Activated CD4-positive, alpha-beta T cell treated with anti-CD3 and anti-CD28 coated beads for 4 hours (primary cell): Measurements from ENCODE around the gene SFN.
A peak's percentile ranks its signal among the peaks of the same experiment; 100 is the strongest.
"Not testable (repeated sequence)": the region's sequence is repeated elsewhere in the genome, so short reads cannot be mapped to it uniquely, and the experiment has no call there.

Source experiments
- DNase-seq, 2 donors: peaks; one replicate each; pipeline ENCODE4 v3.0.0-alpha.2; 2020

The SFN gene

DNA sequence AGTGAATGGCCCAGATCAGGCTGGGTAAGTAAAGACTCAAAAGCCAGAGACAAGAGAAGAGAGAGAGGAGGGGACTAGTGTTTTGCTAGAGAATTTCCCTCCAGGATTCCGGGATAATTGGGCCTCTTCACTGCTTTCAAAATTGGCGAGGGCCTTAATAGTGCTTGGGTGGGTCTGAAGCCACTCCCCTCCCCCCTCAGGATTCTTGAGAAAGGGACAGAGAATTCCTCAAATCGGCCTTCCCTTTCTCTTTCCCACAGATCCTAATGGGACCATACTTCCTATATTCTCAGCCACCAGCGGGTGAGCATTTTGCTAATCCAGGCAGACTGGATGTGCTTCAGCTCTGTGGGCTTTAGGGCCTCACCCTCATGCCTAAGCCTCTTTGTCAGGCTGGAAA lies 11.9 kb downstream of the SFN start:
- DNase-seq = no peak

DNA sequence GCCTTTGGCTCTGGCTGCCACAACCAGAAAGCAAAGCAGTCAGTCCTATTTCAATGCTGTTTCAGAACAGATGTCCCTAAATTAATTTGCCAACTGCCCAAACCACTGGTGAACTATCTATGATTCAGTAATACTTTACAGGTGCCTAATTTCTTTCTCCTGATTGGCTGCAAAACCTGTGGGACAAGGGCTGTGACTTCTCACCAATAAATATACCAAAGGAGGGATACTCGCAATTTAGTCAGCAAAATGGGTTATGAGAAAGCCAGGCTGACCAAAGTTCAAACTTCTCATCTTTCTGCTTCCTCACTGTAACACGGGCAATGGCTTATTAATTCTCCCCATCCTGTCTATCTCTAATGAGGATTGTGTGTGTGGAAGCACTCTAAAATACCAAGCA lies 14.4 kb downstream of the SFN start:
- DNase-seq = no peak

DNA sequence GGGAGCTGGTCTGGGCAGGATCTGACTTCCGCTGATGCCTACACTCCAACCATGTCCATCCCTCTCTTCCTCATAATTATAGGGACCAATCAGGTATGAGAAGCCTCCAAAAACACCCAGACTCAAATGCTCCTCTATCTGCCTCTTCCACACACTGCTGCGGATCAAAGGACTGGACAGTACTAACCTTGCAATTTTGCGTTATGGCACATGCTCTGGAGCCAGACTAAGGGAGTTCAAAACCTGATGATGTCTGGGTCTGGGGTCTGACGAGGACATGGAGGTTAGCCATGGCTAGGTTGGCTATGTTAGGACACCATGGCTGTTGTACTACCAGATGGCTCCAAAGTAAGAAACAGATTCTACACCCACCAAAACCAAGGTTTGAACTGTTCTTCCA lies 16.8 kb downstream of the SFN start:
- no peak for DNase-seq

DNA sequence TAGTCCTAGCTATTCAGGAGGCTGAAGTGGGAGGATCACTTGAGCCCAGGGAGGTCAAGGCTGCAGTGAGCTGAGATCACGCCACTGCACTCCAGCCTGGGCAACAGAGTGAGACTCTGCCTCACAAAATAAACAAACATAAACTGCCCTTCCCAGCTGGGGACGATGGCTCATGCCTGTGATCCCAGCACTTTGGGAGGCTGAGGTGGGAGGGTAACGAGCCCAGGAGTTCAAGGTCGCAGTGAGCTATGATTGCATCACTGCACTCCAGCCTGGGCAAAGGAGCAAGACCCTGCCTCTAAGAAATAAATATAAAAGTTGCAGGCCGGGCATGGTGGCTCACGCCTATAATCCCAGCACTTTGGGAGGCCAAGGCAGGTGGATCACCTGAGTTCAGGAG lies 18.7 kb downstream of the SFN start:
- not testable (repeated sequence) for DNase-seq

DNA sequence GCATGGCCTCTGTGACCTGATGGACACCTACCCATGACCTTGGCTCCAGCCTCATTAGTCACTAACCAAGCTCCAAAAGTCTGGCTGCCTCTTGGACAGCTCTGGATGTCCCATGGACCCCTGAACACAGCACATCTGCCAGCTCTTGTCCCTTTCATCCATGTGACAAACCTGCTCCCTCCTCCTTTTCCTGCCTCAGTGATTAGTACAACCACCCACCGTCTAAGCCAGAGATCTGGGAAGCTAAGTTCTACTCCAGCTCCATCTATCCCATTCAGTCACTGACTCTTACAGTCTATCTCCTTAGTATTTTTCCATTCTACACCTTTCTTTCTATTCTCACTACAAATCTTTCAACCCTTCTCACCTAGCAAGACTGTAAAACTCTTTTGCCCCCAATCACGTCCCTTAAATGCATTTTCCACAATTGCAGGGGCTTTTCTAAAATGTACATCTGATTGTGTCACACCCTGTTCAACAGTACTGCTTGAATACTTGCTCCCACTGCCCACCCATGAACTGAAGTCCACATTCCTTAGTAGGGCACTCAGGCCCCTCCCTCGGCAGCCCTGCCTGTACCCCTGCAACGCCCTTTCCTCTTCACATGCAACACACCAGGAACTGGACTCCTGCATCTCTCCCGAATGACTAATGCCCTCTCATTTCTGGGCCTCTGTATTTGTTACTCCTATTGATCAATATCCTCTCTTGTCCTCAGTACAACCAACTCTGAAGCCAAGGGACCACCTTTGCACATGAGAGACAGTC lies 19.9 kb downstream of the SFN start:
- no peak for DNase-seq

DNA sequence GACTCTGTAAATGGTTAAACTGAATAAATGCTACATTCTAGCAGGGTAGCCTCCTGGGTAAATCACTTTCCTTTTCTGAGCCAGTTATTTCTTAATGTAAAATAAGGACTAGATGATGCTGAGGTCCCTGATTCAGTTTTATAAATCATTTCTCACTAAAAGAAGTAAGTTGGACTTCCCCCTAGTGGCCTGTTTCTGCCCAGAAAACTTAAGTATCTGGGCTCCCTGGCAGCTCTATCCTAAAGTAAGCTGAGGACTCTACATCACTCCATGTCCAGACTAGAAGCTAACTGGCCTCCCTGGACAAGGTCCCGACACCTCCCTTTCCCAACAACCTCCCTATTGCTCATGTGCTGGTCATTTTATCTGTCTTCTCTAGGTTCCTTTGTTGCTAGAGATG lies 24.2 kb downstream of the SFN start:
- DNase-seq = no peak

DNA sequence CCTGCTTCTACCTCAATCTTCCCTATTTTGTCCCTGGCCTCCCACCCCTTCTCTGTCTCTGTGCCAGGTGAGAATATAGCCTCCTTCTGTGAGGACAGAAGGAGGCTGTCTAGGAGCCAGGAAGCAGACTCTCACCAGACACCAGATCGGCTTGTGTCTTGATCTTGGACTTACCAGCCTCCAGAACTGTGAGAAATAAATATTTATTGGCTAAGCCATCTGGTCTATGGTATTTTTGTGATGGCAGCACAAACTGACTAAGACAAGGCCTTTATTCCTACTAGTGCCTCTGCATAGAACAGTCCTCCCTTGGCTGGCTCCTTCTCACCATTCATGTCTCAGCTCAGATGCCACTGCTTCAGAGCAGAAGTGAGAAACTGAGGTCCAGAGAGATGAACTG lies 25.3 kb downstream of the SFN start:
- DNase-seq = no peak

DNA sequence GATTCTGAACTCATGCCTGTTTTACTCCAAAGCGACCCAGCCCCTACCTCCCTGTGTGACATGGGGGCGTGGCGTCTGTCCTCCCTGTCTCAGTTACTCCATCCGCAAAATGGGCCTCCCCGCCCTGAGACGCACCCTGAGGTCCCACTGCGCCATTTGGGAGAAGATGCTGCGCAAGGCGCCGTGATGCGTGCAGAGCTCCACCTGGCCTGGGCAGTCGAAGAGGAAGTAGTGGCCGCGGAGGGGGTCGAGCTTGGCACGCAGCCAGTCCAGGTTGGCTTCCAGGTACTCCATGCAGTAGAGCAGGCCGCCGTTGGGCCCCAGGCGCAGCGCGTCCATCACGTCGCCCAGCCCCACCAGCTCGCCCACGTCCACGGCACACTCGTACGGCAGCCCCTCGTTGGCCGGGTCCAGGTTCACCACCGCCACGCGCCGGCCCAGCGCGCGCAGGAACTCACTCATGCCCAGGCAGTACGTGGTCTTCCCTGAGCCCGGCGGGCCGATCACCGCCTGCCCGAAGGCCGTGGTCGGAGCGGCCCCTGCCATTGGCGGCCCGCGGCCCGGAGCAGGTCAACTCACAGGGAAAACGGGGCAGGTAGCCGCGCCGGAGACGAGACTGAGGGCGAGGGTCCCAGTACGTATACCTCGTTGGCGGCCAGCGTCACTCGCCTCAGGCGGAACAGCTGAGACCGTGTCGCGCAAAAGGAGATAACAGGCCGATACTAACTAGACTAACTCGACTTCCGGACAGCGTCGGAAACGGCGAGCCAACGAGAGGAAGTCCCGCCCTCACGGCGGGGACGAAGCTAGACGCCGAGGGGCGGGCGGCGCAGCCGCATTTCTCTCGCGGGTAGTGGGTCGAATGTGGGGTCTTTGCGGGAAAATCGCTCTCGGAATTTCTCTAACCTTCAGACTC lies 26.9 kb downstream of the SFN start, which contains the start of gene GPN2:
Gene GPN2, minus strand, starts transcription at position 733 of the 916 bp plus-strand sequence. Its CDS starts 187 bp downstream, at position 546.
- peak; percentile 67 to 71 for DNase-seq

DNA sequence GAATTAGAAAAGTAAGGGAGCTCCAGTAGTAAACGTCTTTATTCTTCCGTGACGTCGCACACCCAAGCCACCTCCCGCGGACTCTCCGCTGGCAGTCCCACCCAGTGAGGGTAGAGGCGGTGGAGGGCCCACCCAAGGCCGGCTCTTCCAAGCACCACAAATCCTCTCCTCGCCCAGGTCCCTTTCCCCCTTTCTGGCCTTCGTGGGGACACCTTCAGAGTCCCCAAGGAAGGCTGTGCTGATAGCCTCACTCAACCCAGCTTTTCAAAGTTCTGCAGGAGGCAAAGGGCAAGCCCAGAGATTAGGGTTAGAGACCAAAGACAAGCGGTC lies 27.5 kb downstream of the SFN start:
- no peak for DNase-seq

DNA sequence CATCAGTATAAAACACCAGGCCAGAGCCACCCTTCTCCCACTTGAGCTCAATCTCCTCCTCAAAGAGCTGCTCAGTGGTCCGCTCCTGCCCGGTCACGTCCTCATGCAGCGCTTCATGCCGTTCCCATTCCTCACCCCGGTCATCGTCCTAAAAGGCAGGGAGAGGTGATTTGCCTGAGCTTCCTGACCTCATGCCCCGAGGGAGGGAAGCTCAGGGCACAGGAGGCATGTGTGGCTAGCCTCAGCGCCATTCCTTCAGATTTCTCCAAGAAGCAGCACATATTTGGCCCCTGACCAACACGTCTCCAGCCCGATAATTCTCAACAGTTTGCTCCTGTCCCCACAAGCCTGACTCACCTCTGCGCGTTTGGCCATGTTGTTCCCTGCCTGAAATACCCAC lies 31.3 kb downstream of the SFN start:
- no peak for DNase-seq

DNA sequence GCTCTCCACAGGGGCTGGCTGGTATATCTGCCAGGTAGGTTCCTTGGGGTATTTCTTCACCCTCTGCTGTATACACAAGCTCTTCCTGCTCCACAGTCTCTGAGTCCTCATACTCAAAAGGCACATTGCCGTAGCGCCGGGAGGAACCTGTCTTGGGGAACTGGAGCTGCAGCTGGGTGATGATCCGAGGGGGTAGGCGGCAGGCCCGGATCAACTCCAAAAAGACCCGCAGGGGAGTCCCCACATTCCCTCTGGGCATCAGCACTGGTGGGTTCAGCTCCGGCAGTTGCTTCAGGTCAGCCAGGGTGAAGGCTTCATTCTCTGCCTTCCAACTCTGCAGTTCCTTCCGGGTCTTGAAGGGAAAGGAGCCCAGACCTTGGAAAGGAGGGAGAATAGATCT lies 34.4 kb downstream of the SFN start:
- no peak for DNase-seq

DNA sequence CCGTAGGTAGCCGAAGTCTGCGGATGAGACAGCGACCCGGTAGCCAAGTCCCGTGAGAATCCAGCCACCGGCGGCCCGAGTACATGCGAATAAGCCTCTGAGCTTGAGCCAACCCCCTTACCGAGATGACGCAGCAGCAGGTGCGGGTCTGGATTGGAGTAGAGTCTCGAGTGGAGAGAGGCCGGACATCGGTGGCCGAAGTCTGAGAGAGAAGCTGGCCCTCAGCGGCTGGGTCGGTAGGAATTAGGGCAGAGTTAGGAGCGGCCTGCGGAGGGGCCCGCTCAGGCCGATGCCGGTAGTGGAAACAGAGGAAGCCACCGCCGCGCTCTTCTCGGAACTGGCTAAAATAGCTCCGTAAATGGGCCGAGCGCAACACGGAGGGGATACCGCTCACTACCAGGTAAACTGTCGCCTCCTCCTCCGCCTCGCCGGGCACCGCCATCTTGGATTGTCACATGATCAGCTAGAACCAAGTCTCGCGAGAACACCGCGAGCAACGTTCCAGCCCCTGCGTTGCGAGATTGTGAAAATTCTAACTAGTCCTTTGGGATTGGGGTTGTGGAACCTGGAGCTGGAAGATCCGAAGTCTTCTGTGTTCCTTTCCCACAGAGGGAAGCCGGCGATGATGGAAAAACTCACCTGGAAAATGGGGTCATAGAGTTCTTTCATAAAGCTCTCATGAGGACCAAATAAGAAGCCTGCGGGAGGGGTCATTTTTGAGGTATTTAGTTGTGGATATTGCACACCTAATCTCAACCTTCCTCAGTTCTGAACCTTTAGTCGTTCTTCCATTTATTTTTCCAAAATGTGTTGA lies 37.3 kb downstream of the SFN start, which contains the start of gene GPATCH3:
Gene GPATCH3, minus strand, starts transcription at position 467 of the 814 bp plus-strand sequence. Its CDS starts 25 bp downstream, at position 442.
- DNase-seq = peak; percentile 90

DNA sequence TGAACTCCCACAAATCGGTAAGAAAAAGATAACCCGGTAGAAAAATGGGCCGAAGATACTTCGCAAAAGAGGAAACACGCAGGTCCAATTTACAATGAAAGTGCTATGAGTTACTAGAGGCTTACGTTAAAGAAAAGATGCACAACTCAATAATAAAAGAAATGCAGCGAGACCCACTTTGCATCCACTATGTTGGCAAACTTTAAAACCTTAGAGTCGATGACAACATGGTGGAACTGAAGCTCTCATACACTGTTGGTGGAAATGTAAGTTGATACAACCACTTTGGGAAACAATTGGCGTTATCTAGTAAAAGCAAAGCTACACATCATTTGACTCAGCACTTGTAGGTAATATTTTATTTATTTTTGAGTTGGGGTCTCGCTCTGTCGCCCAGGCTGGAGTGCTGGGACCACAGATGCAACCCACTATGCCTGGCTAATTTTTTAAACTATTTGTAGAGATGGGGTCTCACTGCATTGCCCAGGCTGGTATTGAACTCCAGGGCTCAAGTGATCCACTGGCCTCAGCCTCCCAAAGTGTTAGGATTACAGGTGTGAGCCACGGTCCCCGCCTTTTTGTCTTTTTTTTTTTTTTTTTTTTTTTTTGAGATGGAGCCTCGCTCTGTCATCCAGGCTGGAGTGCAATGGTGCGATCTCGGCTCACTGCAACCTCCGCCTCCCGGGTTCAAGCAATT lies 38.0 kb downstream of the SFN start:
- no peak for DNase-seq

DNA sequence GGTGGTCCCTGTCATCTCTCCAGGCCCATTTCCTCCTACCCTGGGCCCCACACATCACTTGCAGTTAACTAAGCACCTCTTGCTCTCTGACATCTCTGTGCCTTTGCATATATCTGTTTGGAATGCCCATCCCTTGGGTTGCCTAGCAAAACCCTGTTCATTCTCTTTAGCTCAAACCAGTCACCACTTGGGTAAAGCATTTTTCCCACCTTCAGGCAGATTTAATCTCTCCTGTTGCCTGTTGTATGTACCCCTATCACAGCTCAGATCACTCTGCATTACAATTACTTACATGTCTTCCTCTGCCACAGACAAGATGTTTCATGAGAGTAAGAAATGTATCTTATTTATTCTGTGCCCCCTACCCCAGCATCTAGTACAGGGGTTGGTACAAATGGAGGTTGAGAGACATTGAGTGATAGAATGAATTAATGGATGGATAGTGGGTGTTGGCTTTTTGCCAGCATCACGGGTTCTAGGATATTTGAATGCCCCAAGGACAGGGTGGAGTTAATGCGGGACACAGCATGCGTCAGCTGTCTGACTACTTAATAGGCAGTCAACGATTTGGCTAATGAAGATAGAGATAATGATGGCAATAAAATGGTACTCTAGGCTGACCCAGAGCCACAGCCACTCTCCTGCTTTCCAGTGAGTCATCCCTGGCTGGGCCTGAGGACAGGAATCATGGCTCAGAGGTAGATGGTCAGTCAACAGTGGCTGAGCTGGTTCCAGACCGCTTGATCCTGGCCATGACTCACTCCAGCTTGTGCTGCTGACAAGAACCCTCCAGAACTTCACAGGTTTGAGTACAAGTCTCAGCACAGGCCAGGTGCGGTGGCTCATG lies 44.3 kb downstream of the SFN start:
- no peak for DNase-seq

DNA sequence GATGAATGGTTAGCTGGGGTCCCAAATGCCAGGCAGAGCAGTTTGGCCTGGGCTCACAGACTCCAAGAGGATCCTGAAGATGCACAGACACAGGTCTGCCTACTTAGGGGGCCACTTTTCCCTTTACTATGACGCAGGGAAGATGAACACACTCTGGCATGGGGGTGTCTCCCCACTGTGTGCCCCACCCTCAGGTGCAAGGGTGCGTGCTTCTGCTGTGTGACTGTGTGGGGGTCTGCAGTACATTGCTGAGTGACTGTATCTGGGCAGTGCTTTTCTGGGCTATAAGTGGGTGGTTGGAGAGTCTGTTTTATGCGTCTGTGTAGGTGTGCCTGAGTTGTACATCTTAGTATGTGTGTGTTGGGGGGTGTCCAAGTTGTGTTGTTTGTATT lies 47.0 kb downstream of the SFN start:
- DNase-seq = no peak

DNA sequence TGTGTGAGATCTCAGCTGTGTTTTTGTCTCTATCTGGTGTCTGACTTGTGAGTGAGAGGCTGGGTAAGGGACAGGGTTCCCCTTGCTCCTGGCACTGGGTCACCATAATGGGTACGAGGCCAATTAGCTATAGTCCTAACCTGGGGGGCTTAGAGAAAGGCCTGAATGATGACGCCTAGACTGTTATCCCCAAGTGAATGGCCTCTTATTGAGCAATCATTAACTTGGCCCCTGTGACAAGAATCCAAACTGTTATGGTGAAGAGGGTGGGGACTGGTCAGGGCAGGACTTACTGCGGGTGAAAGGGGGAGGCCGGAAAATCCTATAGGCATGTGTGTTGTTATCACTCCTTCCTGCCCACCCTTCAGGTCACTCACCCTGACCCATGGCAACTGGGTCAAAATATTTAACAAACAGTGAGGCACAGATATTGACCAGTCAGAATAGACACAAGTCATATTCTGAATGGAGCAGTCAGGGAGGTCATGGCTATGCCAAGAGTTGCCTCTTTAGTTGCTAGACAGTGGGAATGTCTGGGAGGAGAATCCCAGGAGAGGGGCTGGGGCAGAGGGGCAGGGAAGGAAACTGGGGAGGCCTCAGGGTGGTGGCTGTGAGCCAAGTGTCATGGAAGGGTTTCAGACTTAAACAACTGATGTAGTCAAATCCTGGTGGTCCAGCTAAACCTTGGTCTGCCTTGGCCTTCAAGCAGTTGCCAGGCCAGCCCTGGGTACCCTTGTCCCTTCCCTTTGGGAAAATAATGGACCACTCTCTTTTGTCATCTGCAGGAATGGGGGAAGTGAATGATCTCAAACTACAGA lies 47.6 kb downstream of the SFN start:
- DNase-seq = no peak

DNA sequence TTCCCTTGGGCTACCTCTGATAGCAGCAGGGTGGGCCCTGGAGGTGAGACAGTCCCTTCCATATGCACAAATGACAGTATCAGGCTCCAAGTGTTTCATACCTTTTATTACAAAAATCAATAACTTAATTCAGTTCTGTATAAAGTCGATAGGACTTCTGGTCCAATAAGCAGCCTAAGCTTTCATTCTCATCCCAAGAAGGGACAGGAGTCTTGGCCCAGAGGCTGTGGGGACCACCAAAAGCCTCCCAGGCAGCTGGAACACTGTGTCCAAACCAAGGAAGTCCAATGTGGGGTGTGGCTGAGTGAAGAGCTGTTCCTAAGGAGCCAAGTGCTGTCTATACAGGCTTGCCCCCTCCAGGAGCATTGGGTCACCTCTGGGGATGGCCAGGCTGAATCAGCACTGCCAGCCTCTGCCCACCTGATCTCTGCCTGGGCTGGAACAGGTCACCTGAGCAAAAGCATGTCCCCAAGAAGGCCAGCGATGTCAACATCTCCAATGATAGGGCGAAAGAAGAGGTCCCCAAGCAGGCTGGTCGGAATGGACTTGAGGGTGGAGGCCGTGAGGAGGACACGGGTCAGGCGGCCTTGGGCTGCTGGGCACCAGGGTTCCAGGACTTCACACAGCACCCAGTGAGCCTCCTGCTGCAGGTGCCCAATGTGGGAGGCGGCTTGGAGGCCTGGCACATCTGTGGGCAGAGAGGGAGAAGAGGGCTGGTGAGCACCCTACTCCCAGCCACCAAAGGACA lies 48.6 kb downstream of the SFN start:
- no peak for DNase-seq

DNA sequence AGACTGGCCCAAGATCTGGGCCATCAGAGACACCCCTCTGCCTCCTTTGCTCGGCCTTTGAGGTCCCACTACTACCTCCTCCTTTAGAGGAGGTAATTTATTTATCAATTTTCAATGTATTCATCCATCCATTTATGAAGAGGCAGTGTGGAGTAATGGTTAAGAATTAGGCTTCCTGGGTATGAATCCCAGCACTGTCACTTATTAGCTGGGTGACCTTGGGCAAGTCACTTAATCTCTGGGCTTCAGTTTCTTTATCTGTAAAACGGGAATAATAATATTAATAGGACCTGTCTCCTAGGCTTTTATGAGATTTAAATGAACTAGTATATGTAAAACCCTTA lies 49.2 kb downstream of the SFN start:
- no peak for DNase-seq

DNA sequence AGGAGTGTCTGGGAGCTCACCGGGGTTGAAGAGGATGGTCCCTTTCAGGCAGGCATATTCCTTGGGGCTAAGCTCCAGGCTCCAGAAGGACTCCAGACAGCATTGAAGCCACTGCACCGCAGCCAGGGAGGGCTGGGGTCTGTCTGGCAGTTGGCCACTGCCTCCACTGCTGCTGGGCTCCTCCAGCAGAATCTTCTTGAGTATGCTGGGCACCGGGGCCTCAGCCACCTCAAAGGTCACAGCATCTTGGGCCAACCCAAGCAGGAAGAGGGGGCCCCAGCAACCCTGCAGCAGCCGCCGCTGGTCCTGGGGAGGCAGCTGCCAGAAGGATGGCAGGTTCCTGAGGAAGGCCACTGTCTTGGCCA lies 50.4 kb downstream of the SFN start:
- DNase-seq = no peak
